WTC11 (cell line): ENCODE measurements around the gene ACOXL. TPM values are rescaled to one million over a fixed set of nuclear protein-coding genes. Genes with fewer than 3 reads are reported as not detected.

ENCODE experiments used
- ATAC-seq: fragments of 200-7000 bp; cut with Tn5 transposase; 2 replicates; pipeline ENCODE4 v1.10.0; 2021; ENCODE audit warnings: mild to moderate bottlenecking, moderate library complexity
- CTCF ChIA-PET: fragments of 300-600 bp; sonication (Branson Sonifier 250); formaldehyde crosslinking; loops from one replicate; lab custom pipeline; 2021; ENCODE audit warnings: antibody characterized with exemption; lab: Charles Lee
- POLR2A ChIA-PET: fragments of 350-600 bp; sonication (Branson Sonifier 250); formaldehyde crosslinking; loops from one replicate; lab custom pipeline; 2021; ENCODE audit warnings: antibody characterized with exemption; lab: Charles Lee
- DNase-seq: peaks from one replicate; pipeline ENCODE4 v3.0.0; 2021; ENCODE audit warnings: low spot score
- H3K27ac Mint-ChIP-seq: 2 replicates; pipeline ENCODE4 v1.8.0; 2021; ENCODE audit warnings: mixed read lengths
- H3K27me3 Mint-ChIP-seq: 2 replicates; pipeline ENCODE4 v1.8.0; 2021; ENCODE audit warnings: low read depth, mild to moderate bottlenecking, moderate library complexity, mixed read lengths
- H3K36me3 Mint-ChIP-seq: 2 replicates; pipeline ENCODE4 v1.8.0; 2021; ENCODE audit warnings: mixed read lengths
- H3K4me1 Mint-ChIP-seq: 2 replicates; pipeline ENCODE4 v1.8.0; 2022; ENCODE audit warnings: mixed read lengths
- H3K4me3 Mint-ChIP-seq: 2 replicates; pipeline ENCODE4 v1.8.0; 2021; ENCODE audit warnings: mild to moderate bottlenecking, moderate library complexity, mixed read lengths
- H3K9me3 Mint-ChIP-seq: 2 replicates; pipeline ENCODE4 v1.8.0; 2021; ENCODE audit warnings: mixed read lengths
- ATF2 ChIP-seq: sonication (generic); formaldehyde crosslinking; IDR thresholded peaks from 2 replicates; pipeline ENCODE4 v1.8.1; 2022; ENCODE audit warnings: low read depth, missing genetic modification reagents, borderline replicate concordance
- ATF3 ChIP-seq: sonication (generic); formaldehyde crosslinking; conservative IDR thresholded peaks from 2 replicates; pipeline ENCODE4 v1.8.1; 2022; ENCODE audit warnings: mild to moderate bottlenecking, missing genetic modification reagents
- CBFB ChIP-seq: sonication (generic); formaldehyde crosslinking; IDR thresholded peaks from 2 replicates; pipeline ENCODE4 v1.8.1; 2022; ENCODE audit warnings: mild to moderate bottlenecking, low read depth, missing genetic modification reagents
- ETV6 ChIP-seq: sonication (generic); formaldehyde crosslinking; IDR thresholded peaks from 2 replicates; pipeline ENCODE4 v1.8.1; 2022; ENCODE audit warnings: mild to moderate bottlenecking, missing genetic modification reagents
- FOXK1 ChIP-seq: sonication (generic); formaldehyde crosslinking; IDR thresholded peaks from 2 replicates; pipeline ENCODE4 v1.8.0; 2022; ENCODE audit warnings: mild to moderate bottlenecking, moderate library complexity, missing genetic modification reagents
- MXD4 ChIP-seq: fragments of 250-450 bp; sonication (Bioruptor Pico); IDR thresholded peaks from 2 replicates; pipeline ENCODE4 v1.8.0; 2021; ENCODE audit warnings: mild to moderate bottlenecking, moderate library complexity, borderline replicate concordance
- NFE2L1 ChIP-seq: sonication (generic); formaldehyde crosslinking; IDR thresholded peaks from 2 replicates; pipeline ENCODE4 v1.8.1; 2023; ENCODE audit warnings: missing genetic modification reagents
- PREB ChIP-seq: sonication (generic); formaldehyde crosslinking; IDR thresholded peaks from 2 replicates; pipeline ENCODE4 v1.8.1; 2022; ENCODE audit warnings: mild to moderate bottlenecking, missing genetic modification reagents, moderate library complexity, borderline replicate concordance
- SMAD4 ChIP-seq: sonication (generic); formaldehyde crosslinking; IDR thresholded peaks from 2 replicates; pipeline ENCODE4 v1.8.0; 2022; ENCODE audit warnings: mild to moderate bottlenecking, missing genetic modification reagents
- ZBTB21 ChIP-seq: sonication (generic); formaldehyde crosslinking; IDR thresholded peaks from 2 replicates; pipeline ENCODE4 v1.8.1; 2023; ENCODE audit warnings: mild to moderate bottlenecking, missing genetic modification reagents, borderline replicate concordance
- ZNF263 ChIP-seq: sonication (generic); formaldehyde crosslinking; IDR thresholded peaks from 2 replicates; pipeline ENCODE4 v1.8.1; 2022; ENCODE audit warnings: low read depth, mild to moderate bottlenecking, moderate library complexity, missing genetic modification reagents
- ZNF532 ChIP-seq: fragments of 250-450 bp; sonication (Bioruptor Pico); IDR thresholded peaks from 2 replicates; pipeline ENCODE4 v1.9.0; 2021; ENCODE audit warnings: mild to moderate bottlenecking, borderline replicate concordance
- total RNA-seq: library from RNA; stranded (reverse); gene quantifications from 3 replicates; pipeline ENCODE4 v1.2.3, GENCODE V29; 2021
- TF ChIP-seq, protein P1 (sequence below): sonication (generic); formaldehyde crosslinking; IDR thresholded peaks from 2 replicates; pipeline ENCODE4 v1.8.1; 2022; ENCODE audit warnings: mild to moderate bottlenecking, moderate library complexity, missing genetic modification reagents
- TF ChIP-seq, protein P2 (sequence below): sonication (generic); formaldehyde crosslinking; IDR thresholded peaks from 2 replicates; pipeline ENCODE4 v1.8.1; 2023; ENCODE audit warnings: mild to moderate bottlenecking, missing genetic modification reagents, moderate library complexity

Gene ACOXL
- total RNA-seq, 1 experiment from 2014 or later, result 14.9 TPM

DNA sequence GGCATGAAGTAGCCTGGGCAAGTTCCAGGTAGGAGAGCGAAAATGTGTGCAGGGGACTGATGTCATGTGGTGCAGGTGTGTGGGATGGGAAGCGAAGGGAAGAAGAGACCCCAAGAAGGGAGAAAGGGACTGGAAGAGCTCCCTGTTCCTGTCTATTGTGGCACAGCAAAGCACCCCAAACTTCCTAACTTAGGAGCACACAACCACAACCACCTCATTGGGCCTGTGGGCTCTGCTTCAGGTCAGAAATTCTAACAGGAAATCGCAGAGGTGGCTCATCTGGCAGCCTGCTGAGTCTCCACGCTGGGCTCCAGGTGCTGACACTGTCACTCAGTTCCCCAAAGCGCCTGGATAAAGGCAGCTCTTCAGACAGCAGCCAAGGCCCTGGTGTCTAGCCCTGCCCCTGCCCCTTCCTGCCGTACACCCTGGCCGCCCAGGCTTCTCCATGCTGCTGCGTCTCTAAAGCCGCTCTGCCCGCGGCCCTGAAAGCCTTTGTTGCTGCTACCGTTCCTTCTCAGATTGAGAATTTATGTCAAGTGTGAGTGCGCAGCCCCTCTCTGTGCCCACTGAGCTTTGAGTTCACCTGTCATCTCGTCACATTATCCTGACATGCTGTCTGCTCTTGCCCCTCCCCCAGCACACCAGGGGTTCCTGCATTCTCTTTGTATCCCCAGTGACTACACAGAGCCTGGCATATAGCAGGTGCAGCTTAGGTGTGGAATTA is 248.1 kb downstream of the ACOXL start (continued):
- TF ChIP-seq, protein P1, sequence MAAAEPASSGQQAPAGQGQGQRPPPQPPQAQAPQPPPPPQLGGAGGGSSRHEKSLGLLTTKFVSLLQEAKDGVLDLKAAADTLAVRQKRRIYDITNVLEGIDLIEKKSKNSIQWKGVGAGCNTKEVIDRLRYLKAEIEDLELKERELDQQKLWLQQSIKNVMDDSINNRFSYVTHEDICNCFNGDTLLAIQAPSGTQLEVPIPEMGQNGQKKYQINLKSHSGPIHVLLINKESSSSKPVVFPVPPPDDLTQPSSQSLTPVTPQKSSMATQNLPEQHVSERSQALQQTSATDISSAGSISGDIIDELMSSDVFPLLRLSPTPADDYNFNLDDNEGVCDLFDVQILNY (CRISPR knock-in tag), result no peak
- TF ChIP-seq ATF2 (no peak), ZNF263 (CRISPR knock-in tag) (no peak), SMAD4 (CRISPR knock-in tag) (no peak), ETV6 (no peak), ATF3 (CRISPR knock-in tag) (no peak), NFE2L1 (CRISPR knock-in tag) (no peak), ZNF532 (no peak), PREB (no peak), CBFB (no peak), MXD4 (CRISPR knock-in tag) (no peak), FOXK1 (CRISPR knock-in tag) (no peak)
- TF ChIP-seq, protein P2, sequence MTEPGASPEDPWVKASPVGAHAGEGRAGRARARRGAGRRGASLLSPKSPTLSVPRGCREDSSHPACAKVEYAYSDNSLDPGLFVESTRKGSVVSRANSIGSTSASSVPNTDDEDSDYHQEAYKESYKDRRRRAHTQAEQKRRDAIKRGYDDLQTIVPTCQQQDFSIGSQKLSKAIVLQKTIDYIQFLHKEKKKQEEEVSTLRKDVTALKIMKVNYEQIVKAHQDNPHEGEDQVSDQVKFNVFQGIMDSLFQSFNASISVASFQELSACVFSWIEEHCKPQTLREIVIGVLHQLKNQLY, result no peak

GRCh38 chr2:110983133-110983532 is 250.8 kb downstream of the ACOXL start:
- no peak for DNase-seq
- ChIA-PET POLR2A (no interaction called here), CTCF (no interaction called here)
- no peak overlapping the region for H3K27ac Mint-ChIP-seq
- no peak overlapping the region for H3K4me3 Mint-ChIP-seq
- no peak for TF ChIP-seq ZBTB21 (CRISPR knock-in tag)
- peaks cover 15% of the 10 kb centered on the region for H3K4me1 Mint-ChIP-seq
- ATAC-seq, result no peak
- no peaks in the 10 kb centered on the region for H3K27me3 Mint-ChIP-seq
- no peaks in the 10 kb centered on the region for H3K9me3 Mint-ChIP-seq
- no peaks in the 10 kb centered on the region for H3K36me3 Mint-ChIP-seq
